HG03354 (cell line): ENCODE measurements around the gene AP3B2.
"Not testable (repeated sequence)": the region's sequence is repeated elsewhere in the genome, so short reads cannot be mapped to it uniquely, and the experiment has no call there.

Experiments used
- ATAC-seq: cut with Tn5 transposase; IDR thresholded peaks from one replicate; pipeline ENCODE4 v1.9.1; 2021; ENCODE audit warnings: mild to moderate bottlenecking; ENCODE audit not compliant: unreplicated experiment, poor library complexity, severe bottlenecking

The AP3B2 gene

GRCh38 chr15:82651708-82652107, 58.0 kb downstream of the AP3B2 start:
- ATAC-seq: no peak

- no peak for ATAC-seq
Observed at GRCh38 chr15:82650046-82650670, 59.5 kb downstream of the AP3B2 start.

DNA sequence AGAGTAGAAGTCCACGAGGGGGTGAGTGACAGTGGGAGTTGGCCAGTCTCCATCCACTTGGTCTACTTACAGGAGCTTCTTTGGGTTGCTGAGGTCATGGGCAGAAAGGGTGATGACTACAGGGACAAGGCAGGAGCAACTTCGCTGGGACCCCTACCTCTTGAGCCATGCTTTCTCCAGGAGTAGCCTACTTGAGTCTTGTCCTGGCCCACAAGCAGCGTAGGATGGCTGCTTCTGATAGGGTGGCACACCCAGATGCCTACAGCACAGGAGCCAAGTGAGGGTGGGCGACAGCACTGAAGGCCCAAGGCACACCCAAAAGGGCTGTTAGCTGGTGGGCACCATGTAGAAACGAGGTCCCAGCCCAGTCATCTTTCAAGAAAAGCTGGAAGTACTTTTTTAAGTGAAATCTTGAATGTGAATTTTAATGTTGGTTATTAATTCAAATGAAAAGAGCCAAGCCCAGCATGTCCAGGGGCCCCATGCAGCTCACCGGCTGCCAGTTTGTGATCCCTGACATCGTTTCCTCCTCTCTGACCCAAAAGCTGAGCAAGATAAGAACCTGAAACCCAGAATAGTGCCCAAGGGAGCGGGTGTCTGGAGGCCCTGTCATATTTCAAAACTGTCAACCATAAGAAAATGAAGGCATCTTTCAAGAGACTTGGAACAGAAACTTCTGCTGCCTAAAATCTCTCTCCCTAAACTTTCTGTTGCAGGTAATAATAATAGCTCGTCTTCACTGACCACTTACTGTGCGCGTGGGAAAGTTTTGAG, 60.3 kb downstream of the AP3B2 start:
- ATAC-seq: no peak

DNA sequence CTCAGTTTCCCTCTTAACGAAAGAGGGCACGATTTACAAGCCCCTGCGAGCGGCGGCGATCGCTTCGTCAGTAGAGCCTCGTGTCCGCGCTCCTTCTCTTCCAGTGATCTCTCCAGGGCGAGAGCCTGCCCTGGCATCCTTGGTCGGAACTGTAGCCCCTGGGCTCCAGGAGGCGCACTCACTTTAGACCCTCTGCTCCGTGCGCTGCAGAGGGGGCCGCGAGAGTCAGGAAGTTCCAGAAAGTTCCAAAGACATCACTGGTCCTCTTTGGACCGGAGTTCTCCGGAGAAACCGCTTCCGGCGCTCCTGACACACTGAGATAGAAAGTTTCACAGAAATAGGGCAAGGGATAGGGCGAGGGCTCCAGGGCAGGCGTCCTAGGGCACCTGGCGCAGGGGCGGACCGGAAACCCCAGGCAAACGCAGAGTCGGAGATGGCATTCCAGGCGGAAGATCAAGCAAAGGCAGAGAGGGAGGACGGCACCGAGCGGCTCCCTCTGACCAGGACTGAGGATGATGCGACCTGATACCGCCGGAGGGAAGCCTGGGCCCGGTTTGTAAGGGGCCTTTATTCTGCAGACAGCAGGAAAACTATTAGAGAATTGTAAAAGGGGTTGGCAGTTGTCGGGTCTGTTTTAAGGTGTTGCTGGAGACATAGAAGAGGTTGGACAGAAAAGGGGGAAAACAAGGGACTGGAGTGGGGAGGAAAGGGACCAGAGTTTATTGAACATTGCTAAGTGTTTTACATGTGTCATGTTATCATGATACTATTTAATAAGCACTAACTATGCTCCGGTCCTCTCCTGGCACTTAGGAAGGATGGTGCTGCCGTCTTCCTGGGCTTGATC, 61.2 kb downstream of the AP3B2 start:
- no peak for ATAC-seq

GRCh38 chr15:82647835-82648256, 61.8 kb downstream of the AP3B2 start:
- ATAC-seq: no peak

GRCh38 chr15:82647045-82647834, 62.4 kb downstream of the AP3B2 start, which contains the start of gene CPEB1:
CPEB1 (minus strand) TSS chr15:82647363; CDS start chr15:82628459, 18,904 bp downstream.
- no peak for ATAC-seq

DNA sequence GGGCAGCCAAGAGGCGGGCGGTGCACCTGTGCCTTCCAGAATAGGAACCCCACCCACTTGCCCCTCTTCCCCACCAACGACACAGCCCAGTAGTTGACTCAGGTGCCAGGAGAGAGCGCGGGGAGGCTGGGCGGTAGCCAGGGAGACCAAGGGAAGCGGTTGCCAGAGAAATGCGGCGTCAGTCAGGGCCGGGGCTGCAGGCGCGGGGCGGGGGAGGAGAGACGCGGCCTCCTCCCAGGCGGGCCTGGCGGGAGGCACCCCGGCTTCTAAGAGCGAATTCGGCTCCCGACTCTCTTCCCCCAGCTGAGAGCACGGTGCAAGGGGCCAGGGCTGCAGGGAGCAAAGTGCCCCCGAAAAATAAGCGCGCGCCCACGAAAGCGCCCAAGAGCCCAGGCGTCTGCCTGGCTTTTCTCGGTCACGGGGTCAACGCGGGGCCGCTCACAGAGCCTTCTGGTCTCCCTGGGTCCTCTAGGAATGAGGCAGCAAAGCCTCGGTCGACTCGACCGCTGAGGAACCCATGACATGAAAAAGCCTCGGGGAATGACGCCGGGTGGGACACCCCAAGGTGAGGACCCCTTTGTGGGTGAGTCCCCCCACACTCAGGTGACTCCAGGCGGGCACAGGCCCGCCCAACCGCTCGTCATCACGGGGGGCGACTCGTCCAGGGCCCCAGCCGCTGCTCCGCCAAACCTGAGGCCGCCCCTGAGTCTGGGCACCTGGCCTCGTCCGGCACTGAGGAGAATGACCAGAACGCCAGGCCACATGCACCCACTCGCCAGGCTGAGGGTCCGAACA, 63.2 kb downstream of the AP3B2 start:
- ATAC-seq: no peak

- ATAC-seq: not testable (repeated sequence)
Observed at GRCh38 chr15:82644967-82645852, 64.5 kb downstream of the AP3B2 start.

- no peak for ATAC-seq
Observed at GRCh38 chr15:82643992-82644391, 65.7 kb downstream of the AP3B2 start.

GRCh38 chr15:82642656-82643055, 67.0 kb downstream of the AP3B2 start:
- no peak for ATAC-seq

DNA sequence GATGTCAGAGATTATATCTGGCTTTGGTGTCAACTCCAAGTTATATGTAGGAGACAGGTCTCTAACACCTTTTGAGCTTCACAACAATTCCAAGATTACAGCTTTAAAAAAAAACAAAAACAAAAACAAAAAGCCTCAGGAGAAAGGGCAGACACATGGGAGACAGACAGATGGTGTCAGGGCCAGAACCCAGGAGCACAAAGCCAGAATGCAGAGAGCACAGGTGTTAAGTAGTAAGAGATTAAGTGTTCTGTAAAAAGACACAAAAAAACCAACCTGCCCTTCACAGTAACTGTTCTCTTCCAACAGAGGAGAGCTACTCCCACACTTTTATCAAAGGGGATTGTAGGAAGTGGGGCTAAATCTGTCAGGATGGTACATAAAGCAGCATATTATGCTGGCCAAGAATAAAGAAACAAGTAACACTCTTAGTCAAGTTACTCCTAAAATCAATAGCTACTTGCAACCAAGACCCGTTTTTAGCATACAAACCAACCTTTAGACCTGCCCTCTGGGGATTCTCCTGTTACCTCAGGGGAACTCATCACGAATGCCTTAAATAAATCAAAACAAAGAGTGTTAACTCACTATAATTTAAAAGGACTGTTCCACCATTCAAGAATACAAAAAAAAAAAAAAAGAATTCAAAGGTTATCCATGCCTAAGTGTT, 68.4 kb downstream of the AP3B2 start:
- ATAC-seq: no peak

- no peak for ATAC-seq
Observed at GRCh38 chr15:82640672-82641071, 69.0 kb downstream of the AP3B2 start.

- no peak for ATAC-seq
Observed at GRCh38 chr15:82635798-82636197, 73.9 kb downstream of the AP3B2 start.

GRCh38 chr15:82630033-82630432, 79.6 kb downstream of the AP3B2 start:
- ATAC-seq: no peak

GRCh38 chr15:82625136-82625535, 84.5 kb downstream of the AP3B2 start:
- ATAC-seq: no peak

- no peak for ATAC-seq
Observed at GRCh38 chr15:82624438-82624837, 85.2 kb downstream of the AP3B2 start.

GRCh38 chr15:82624008-82624407, 85.7 kb downstream of the AP3B2 start:
- no peak for ATAC-seq
